ENCODE measurements around the gene GP9. TPM values are rescaled to one million over a fixed set of nuclear protein-coding genes. Genes with fewer than 3 reads are reported as not detected.

The GP9 gene
- total RNA-seq, 3 donors from 2014 or later (not counting 1 experiment from before 2014, with no cell fraction given) = 0.86 to 8.6 (median 3.8) TPM

- H3K36me3 ChIP-seq (ENCODE audit: control insufficient read depth, insufficient read depth, low read length) = peaks cover 32% of the 10 kb centered on the region
Measured at GRCh38 chr3:129095285-129095684, 34.7 kb downstream of the GP9 start.

GRCh38 chr3:129100274-129100673 is 39.7 kb downstream of the GP9 start:
- Histone ChIP-seq H3K36me3 (ENCODE audit: control insufficient read depth, insufficient read depth, low read length) (peaks cover 10% of the 10 kb centered on the region), H3K4me3 (ENCODE audit: low read length) (no peak overlapping the region), H3K9me3 (ENCODE audit: control insufficient read depth, insufficient read depth, low read length) (no peaks in the 10 kb centered on the region), H3K27me3 (ENCODE audit: control insufficient read depth, insufficient read depth, low read length) (no peaks in the 10 kb centered on the region), H3K4me1 (ENCODE audit: control insufficient read depth, insufficient read depth, low read length) (peaks cover 19% of the 10 kb centered on the region), H3K27ac (ENCODE audit: low read length) (no peak overlapping the region)
- peaks cover 62 to 69% of the 10 kb centered on the region in 2 donors for H3K4me1 Mint-ChIP-seq
- TF ChIP-seq CTCF (IDR thresholded peaks at IDR 0.05) = no peak
- 83% methylated on average over 1 of the region's 1 CpG for WGBS (ENCODE audit: insufficient coverage)
- H3K27me3 Mint-ChIP-seq (ENCODE audit: low read depth in 2 of 2) = no peaks in the 10 kb centered on the region
- DNase-seq = no peak
- H3K4me3 Mint-ChIP-seq = no peak overlapping the region
- H3K36me3 Mint-ChIP-seq = no peaks in the 10 kb centered on the region
- ATAC-seq = no peak
- H3K27ac Mint-ChIP-seq = peak overlapping the region; percentile 6 to 13
- intact Hi-C loops (cut with micrococcal nuclease) = no loop called here
- H3K9me3 Mint-ChIP-seq = no peaks in the 10 kb centered on the region

More at GRCh38 chr3:129095285-129095684, 34.7 kb downstream of the GP9 start:
- Mint-ChIP-seq H3K27me3 (ENCODE audit: low read depth in 2 of 2) (no peaks in the 10 kb centered on the region), H3K4me3 (no peak overlapping the region), H3K27ac (no peak overlapping the region), H3K4me1 (peaks cover 31% of the 10 kb centered on the region in 2 donors), H3K36me3 (no peaks in the 10 kb centered on the region), H3K9me3 (no peaks in the 10 kb centered on the region)
- over 99% methylated on average over 10 of the region's 10 CpGs for WGBS (ENCODE audit: insufficient coverage)
- intact Hi-C loops (cut with micrococcal nuclease) = no loop called here
- no peak overlapping the region for H3K4me3 ChIP-seq (ENCODE audit: low read length)
- DNase-seq (no peak), ATAC-seq (no peak)
- TF ChIP-seq CTCF (IDR thresholded peaks at IDR 0.05) = no peak
- H3K27me3 ChIP-seq (ENCODE audit: control insufficient read depth, insufficient read depth, low read length) = no peaks in the 10 kb centered on the region
- H3K9me3 ChIP-seq (ENCODE audit: control insufficient read depth, insufficient read depth, low read length) = no peaks in the 10 kb centered on the region
- H3K27ac ChIP-seq (ENCODE audit: low read length) = no peak overlapping the region
- peaks cover 8% of the 10 kb centered on the region for H3K4me1 ChIP-seq (ENCODE audit: control insufficient read depth, insufficient read depth, low read length)

- ATAC-seq (no peak), DNase-seq (no peak)
- H3K9me3 ChIP-seq (ENCODE audit: control insufficient read depth, insufficient read depth, low read length) = no peaks in the 10 kb centered on the region
- peaks cover 20% of the 10 kb centered on the region for H3K4me1 ChIP-seq (ENCODE audit: control insufficient read depth, insufficient read depth, low read length)
- intact Hi-C loops (cut with micrococcal nuclease) = no loop called here
- Mint-ChIP-seq H3K36me3 (no peaks in the 10 kb centered on the region), H3K4me3 (no peak overlapping the region), H3K9me3 (no peaks in the 10 kb centered on the region), H3K27ac (peak overlapping the region; percentile 68 to 77), H3K4me1 (peaks cover 62 to 64% of the 10 kb centered on the region in 2 donors), H3K27me3 (ENCODE audit: low read depth in 2 of 2) (no peaks in the 10 kb centered on the region)
- no peak overlapping the region for H3K4me3 ChIP-seq (ENCODE audit: low read length)
- H3K27ac ChIP-seq (ENCODE audit: low read length) = no peak overlapping the region
- H3K27me3 ChIP-seq (ENCODE audit: control insufficient read depth, insufficient read depth, low read length) = no peaks in the 10 kb centered on the region
- no peak for TF ChIP-seq CTCF (IDR thresholded peaks at IDR 0.05)
- WGBS (ENCODE audit: insufficient coverage) = 93% methylated on average over 12 of the region's 12 CpGs
- H3K36me3 ChIP-seq (ENCODE audit: control insufficient read depth, insufficient read depth, low read length) = peaks cover 9% of the 10 kb centered on the region
Measured at GRCh38 chr3:129101370-129102138, 41.0 kb downstream of the GP9 start.
